ENCODE results near the gene HTRA3. TPM values are rescaled to one million over a fixed set of nuclear protein-coding genes. Genes with fewer than 3 reads are reported as not detected.

Gene HTRA3
- total RNA-seq, 2 experiments from 2014 or later: not detected

DNA sequence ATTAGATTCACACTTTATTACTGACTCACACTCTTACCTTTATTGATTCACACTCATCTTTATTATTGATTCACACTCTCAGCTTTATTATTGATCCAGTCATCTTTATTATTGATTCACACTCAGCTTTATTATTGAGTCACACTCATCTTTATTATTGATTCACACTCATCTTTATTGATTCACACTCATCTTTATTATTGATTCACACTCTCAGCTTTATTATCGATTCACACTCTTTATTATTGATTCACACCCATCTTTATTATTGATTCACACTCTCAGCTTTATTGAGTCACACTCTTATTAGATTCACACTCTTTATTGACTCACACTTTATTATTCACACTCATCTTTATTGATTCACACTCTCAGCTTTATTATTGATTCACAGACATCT, 31.3 kb downstream of the HTRA3 start:
- BruUV-seq (replicated peaks): no TSS peak
- Histone ChIP-seq H3K27ac (ENCODE audit: low read depth, low read length, poor library complexity, severe bottlenecking) (no peak overlapping the region), H3K36me3 (ENCODE audit: insufficient read depth, low read length) (no peaks in the 10 kb centered on the region), H3K4me3 (ENCODE audit: low read depth, low read length, poor library complexity, severe bottlenecking) (no peak overlapping the region), H4K20me1 (ENCODE audit: insufficient read depth, low read length) (no peaks in the 10 kb centered on the region), H3K4me2 (ENCODE audit: low read length) (no peak overlapping the region), H3K4me1 (ENCODE audit: insufficient read depth, low read length, poor library complexity, severe bottlenecking) (no peaks in the 10 kb centered on the region), H3K9me2 (ENCODE audit: insufficient read depth, low read length) (no peaks in the 10 kb centered on the region), H3K9me3 (ENCODE audit: low read length) (no peaks in the 10 kb centered on the region), H3K79me2 (ENCODE audit: insufficient read depth, low read depth, low read length) (no peaks in the 10 kb centered on the region), H2AFZ (ENCODE audit: low read length) (no peak overlapping the region)
- no peak for TF ChIP-seq EZH2phosphoT487 (IDR thresholded peaks at IDR 0.05; ENCODE audit: borderline replicate concordance, low read depth, low read length)
- TF ChIP-seq, protein P1, sequence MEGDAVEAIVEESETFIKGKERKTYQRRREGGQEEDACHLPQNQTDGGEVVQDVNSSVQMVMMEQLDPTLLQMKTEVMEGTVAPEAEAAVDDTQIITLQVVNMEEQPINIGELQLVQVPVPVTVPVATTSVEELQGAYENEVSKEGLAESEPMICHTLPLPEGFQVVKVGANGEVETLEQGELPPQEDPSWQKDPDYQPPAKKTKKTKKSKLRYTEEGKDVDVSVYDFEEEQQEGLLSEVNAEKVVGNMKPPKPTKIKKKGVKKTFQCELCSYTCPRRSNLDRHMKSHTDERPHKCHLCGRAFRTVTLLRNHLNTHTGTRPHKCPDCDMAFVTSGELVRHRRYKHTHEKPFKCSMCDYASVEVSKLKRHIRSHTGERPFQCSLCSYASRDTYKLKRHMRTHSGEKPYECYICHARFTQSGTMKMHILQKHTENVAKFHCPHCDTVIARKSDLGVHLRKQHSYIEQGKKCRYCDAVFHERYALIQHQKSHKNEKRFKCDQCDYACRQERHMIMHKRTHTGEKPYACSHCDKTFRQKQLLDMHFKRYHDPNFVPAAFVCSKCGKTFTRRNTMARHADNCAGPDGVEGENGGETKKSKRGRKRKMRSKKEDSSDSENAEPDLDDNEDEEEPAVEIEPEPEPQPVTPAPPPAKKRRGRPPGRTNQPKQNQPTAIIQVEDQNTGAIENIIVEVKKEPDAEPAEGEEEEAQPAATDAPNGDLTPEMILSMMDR (conservative IDR thresholded peaks at IDR 0.05; ENCODE audit: low read length): no peak
- ChIA-PET POLR2A (interaction anchor here (0.8 kb wide), 1 partner anchor 10 kb away, joined by 5 read pairs; no protein-coding TSS in a partner anchor), CTCF (ENCODE audit: unreplicated experiment) (no interaction called here)
- no peak for DNase-seq (ENCODE audit: low spot score)
- intact Hi-C loops (cut with micrococcal nuclease; ENCODE audit: unreplicated experiment): no loop called here

- ChIA-PET POLR2A (interaction anchor here (0.8 kb wide), 1 partner anchor 9 kb away, joined by 5 read pairs; no protein-coding TSS in a partner anchor), CTCF (ENCODE audit: unreplicated experiment) (no interaction called here)
- TF ChIP-seq, protein P1 (conservative IDR thresholded peaks at IDR 0.05; ENCODE audit: low read length): no peak
- no peak for TF ChIP-seq EZH2phosphoT487 (IDR thresholded peaks at IDR 0.05; ENCODE audit: borderline replicate concordance, low read depth, low read length)
- intact Hi-C loops (cut with micrococcal nuclease; ENCODE audit: unreplicated experiment): no loop called here
- H3K4me2 ChIP-seq (ENCODE audit: low read length): no peak overlapping the region
- no peak overlapping the region for H2AFZ ChIP-seq (ENCODE audit: low read length)
- H4K20me1 ChIP-seq (ENCODE audit: insufficient read depth, low read length): no peaks in the 10 kb centered on the region
- no peak overlapping the region for H3K27ac ChIP-seq (ENCODE audit: low read depth, low read length, poor library complexity, severe bottlenecking)
- DNase-seq (ENCODE audit: low spot score): no peak
- no peaks in the 10 kb centered on the region for H3K9me2 ChIP-seq (ENCODE audit: insufficient read depth, low read length)
- H3K36me3 ChIP-seq (ENCODE audit: insufficient read depth, low read length): no peaks in the 10 kb centered on the region
- no TSS peak for BruUV-seq (replicated peaks)
- no peaks in the 10 kb centered on the region for H3K9me3 ChIP-seq (ENCODE audit: low read length)
- H3K4me3 ChIP-seq (ENCODE audit: low read depth, low read length, poor library complexity, severe bottlenecking): no peak overlapping the region
- H3K79me2 ChIP-seq (ENCODE audit: insufficient read depth, low read depth, low read length): no peaks in the 10 kb centered on the region
- no peaks in the 10 kb centered on the region for H3K4me1 ChIP-seq (ENCODE audit: insufficient read depth, low read length, poor library complexity, severe bottlenecking)
These were observed 32.5 kb downstream of the HTRA3 start for GRCh38 chr4:8301851-8302730.

DNA sequence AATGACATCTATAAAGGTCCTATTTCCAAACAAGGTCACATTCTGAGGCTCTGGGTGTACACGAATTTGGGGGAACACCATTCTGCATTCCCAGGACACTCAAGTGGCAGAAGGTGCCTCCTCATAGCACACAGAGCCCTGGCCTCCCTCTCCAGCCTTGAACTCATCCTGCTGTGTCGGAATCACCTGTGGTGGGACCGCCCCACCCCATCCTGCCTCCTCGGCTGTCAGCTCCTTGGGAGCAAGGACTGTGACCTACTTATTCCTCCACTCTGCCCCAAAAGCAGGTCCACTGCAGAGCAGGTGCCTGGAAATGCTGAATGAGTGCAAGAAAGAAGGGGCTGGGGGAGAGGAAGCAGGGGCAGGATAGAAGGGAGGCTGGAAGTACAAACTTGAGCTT, 33.5 kb downstream of the HTRA3 start:
- Histone ChIP-seq H4K20me1 (ENCODE audit: insufficient read depth, low read length) (no peaks in the 10 kb centered on the region), H3K79me2 (ENCODE audit: insufficient read depth, low read depth, low read length) (no peaks in the 10 kb centered on the region), H3K4me1 (ENCODE audit: insufficient read depth, low read length, poor library complexity, severe bottlenecking) (no peaks in the 10 kb centered on the region), H3K36me3 (ENCODE audit: insufficient read depth, low read length) (no peaks in the 10 kb centered on the region), H3K4me2 (ENCODE audit: low read length) (no peak overlapping the region), H3K9me3 (ENCODE audit: low read length) (no peaks in the 10 kb centered on the region), H3K4me3 (ENCODE audit: low read depth, low read length, poor library complexity, severe bottlenecking) (no peak overlapping the region), H3K27ac (ENCODE audit: low read depth, low read length, poor library complexity, severe bottlenecking) (no peak overlapping the region), H2AFZ (ENCODE audit: low read length) (no peak overlapping the region), H3K9me2 (ENCODE audit: insufficient read depth, low read length) (no peaks in the 10 kb centered on the region)
- no peak for TF ChIP-seq EZH2phosphoT487 (IDR thresholded peaks at IDR 0.05; ENCODE audit: borderline replicate concordance, low read depth, low read length)
- TF ChIP-seq, protein P1 (conservative IDR thresholded peaks at IDR 0.05; ENCODE audit: low read length): no peak
- BruUV-seq (replicated peaks): no TSS peak
- no peak for DNase-seq (ENCODE audit: low spot score)
- intact Hi-C loops (cut with micrococcal nuclease; ENCODE audit: unreplicated experiment): no loop called here
- CTCF ChIA-PET (ENCODE audit: unreplicated experiment): no interaction called here
- POLR2A ChIA-PET: no interaction called here
